Activated CD4-positive, alpha-beta T cell treated with anti-CD3 and anti-CD28 coated beads for 36 hours (primary cell): ENCODE measurements around the gene C1orf232. TPM values are rescaled to one million over a fixed set of nuclear protein-coding genes. Genes with fewer than 3 reads are reported as not detected.

Source experiments
- ATAC-seq: fragments of 200-7000 bp; cut with Tn5 transposase; one replicate; pipeline ENCODE4 v1.10.0; 2021; ENCODE audit warnings: mild to moderate bottlenecking, moderate library complexity
- CTCF ChIA-PET: fragments of 350-600 bp; sonication (Branson Sonifier 250); formaldehyde crosslinking; loops from one replicate; lab custom pipeline; 2021; ENCODE audit warnings: antibody characterized with exemption; lab: Charles Lee
- POLR2A ChIA-PET: fragments of 350-600 bp; sonication (Branson Sonifier 250); formaldehyde crosslinking; loops from one replicate; lab custom pipeline; 2021; ENCODE audit warnings: antibody characterized with exemption, inconsistent platforms; lab: Charles Lee
- DNase-seq: peaks from one replicate; pipeline ENCODE4 v3.0.0-alpha.2; 2020
- H3K27ac Mint-ChIP-seq: one replicate; pipeline ENCODE4 v1.8.0; 2021; ENCODE audit warnings: mixed read lengths
- H3K27me3 Mint-ChIP-seq: one replicate; pipeline ENCODE4 v1.8.0; 2021; ENCODE audit warnings: mixed read lengths
- H3K36me3 Mint-ChIP-seq: one replicate; pipeline ENCODE4 v1.8.0; 2021; ENCODE audit warnings: low read depth, mixed read lengths
- H3K4me1 Mint-ChIP-seq: one replicate; pipeline ENCODE4 v1.8.0; 2021; ENCODE audit warnings: mixed read lengths
- H3K4me3 Mint-ChIP-seq: one replicate; pipeline ENCODE4 v1.8.0; 2021; ENCODE audit warnings: mild to moderate bottlenecking, moderate library complexity, mixed read lengths
- H3K9me3 Mint-ChIP-seq: one replicate; pipeline ENCODE4 v1.8.0; 2021; ENCODE audit warnings: low read depth, mixed read lengths
- intact Hi-C, 2 experiments: fragments of 100-400 bp; cut with DNase I in 1 of 2; cut with micrococcal nuclease in 1 of 2; formaldehyde crosslinking; loops; one replicate each; pipeline versions ENCODE4 v1.14.2 to v1.15.1; 2022 to 2024; cut with DNase I, micrococcal nuclease
- total RNA-seq, 2 experiments: library from RNA; stranded (reverse); gene quantifications; one replicate each; pipeline ENCODE4 v1.2.3, GENCODE V29; 2021

Gene C1orf232
- total RNA-seq, 2 experiments from 2014 or later, result not detected

DNA sequence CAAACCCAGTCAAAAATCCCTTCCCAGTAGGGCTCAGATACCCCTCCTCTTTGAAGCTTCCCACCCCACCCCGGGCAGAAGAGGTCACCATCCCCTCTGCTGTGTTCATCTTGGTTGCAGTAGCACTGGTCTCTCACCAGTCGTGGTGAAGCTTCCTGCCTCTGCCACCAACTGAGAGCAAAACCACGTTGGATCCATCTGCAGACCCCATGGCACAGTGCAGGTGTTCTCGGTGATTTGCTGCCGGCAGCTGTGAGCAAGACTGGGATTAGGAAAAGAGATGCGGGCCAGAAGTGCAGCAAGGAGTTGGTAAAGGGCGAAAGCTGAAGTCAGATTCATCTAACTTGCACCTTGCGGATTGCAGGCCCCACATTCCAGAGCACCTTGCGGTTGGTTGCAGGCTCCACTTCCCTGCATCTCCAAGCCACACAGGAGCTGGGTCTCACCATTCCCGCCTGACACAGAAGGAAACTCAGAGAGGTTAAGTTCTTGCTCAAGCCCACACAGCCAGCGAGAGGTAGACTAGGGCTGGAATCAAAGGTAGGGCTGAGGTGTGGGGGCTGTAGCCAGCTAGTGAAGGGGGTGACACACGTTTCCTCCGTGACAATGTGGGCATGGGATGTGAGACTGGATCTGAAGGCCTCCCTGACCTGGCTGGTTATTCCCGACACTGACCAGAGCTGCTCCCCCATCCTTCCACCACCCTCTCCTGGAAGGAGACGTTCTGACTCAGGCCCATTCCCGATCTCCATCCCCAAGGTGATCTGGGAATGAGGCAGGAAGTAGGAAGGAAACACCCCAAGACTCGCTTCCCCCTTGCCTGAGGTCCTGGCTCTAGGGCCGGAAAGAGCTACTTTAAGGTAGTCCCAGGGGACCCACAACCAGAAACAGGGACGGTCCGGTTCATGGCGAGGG, 13.1 kb downstream of the C1orf232 start:
- H3K27ac Mint-ChIP-seq, result no peak overlapping the region
- no peak for ATAC-seq
- H3K9me3 Mint-ChIP-seq, result no peaks in the 10 kb centered on the region
- no peak overlapping the region for H3K4me3 Mint-ChIP-seq
- peaks cover 12% of the 10 kb centered on the region for H3K27me3 Mint-ChIP-seq
- no peak for DNase-seq
- intact Hi-C loops, result no loop called here
- ChIA-PET CTCF (interaction anchor here (0.6 to 4.0 kb wide), 5 partner anchors 8 to 291 kb away, joined by 3 to 19 read pairs (median 4); no protein-coding TSS in a partner anchor), POLR2A (no interaction called here)
- no peaks in the 10 kb centered on the region for H3K36me3 Mint-ChIP-seq
- H3K4me1 Mint-ChIP-seq, result no peaks in the 10 kb centered on the region

DNA sequence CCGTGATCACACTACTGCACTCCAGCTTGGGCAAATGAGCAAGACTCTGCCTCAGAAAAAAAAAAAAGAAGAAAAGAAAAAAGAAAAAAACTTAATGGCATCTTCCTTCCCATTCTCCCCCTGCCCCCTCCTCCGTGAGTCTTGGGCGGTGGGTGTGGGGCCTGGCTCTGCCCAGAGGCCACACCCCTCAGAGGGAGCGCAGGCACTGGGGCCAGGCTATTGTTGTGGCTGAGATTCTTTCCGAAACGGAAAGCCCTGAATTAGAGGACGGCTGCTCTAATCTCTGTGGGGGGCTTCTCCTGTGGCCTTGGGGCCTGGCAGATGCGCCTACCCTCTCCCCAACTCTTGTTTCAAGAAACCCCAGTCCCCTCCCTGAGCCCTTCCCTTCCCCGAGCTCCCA, 14.0 kb downstream of the C1orf232 start:
- Mint-ChIP-seq H3K9me3 (no peaks in the 10 kb centered on the region), H3K4me3 (no peak overlapping the region), H3K27me3 (peaks cover 12% of the 10 kb centered on the region), H3K4me1 (no peaks in the 10 kb centered on the region), H3K27ac (no peak overlapping the region), H3K36me3 (no peaks in the 10 kb centered on the region)
- ChIA-PET POLR2A (no interaction called here), CTCF (interaction anchor here (0.6 to 1.9 kb wide), 3 partner anchors 9 to 30 kb away, joined by 3 to 6 read pairs (median 4); no protein-coding TSS in a partner anchor)
- intact Hi-C loops, result no loop called here
- ATAC-seq, result no peak
- DNase-seq, result no peak

DNA sequence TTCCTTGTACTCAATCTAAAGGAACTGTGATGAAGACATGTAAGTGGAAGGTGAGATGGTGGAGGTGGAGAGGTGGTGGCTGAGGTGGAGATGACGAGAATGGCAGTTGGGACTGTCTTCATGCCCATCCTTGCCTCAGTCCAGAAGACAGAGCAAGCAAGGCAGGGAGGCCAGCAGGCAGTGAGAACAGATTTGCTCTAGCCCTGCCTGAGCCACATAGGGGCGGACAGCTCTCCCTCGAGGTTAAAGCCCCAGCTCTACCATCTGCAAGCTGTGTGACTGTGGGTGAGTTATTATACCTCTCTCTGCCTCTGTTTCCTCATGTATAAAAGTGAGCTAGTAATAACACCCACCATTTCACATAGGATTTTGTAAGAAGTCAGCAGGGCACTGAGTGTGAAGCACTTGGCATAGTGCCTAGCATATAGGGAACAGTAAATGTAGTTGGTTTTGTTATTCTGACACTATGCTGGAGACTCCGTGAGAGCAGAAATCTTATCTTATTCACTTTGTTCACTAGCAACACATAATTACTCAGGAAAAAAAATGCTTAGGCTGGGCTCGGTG, 14.7 kb downstream of the C1orf232 start:
- DNase-seq (no peak), ATAC-seq (no peak)
- H3K27me3 Mint-ChIP-seq, result peaks cover 12% of the 10 kb centered on the region
- intact Hi-C loops, result no loop called here
- H3K9me3 Mint-ChIP-seq, result no peaks in the 10 kb centered on the region
- ChIA-PET CTCF (interaction anchor here (1.0 to 1.9 kb wide), 2 partner anchors 9 to 29 kb away, joined by 4 to 6 read pairs; no protein-coding TSS in a partner anchor), POLR2A (no interaction called here)
- H3K27ac Mint-ChIP-seq, result no peak overlapping the region
- H3K4me1 Mint-ChIP-seq, result no peaks in the 10 kb centered on the region
- no peak overlapping the region for H3K4me3 Mint-ChIP-seq
- H3K36me3 Mint-ChIP-seq, result no peaks in the 10 kb centered on the region

DNA sequence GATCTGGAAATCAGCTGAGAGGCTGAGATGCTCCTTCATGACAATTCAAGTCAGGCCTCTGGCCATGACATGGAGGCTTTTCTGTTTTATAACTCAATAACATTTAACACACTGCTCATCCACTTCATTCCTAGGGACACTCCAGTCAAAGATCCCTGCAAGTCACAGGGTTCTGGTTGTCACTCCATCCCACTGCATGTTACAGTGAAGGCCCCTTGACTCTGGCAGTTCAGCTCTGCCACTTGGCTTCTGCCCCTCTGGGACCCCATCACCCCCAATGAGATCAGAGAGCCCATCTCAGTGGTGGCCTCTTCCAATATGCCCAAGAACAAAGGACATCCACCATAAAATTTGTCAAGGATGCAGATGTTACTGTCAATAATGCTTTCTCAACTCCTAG, 19.9 kb downstream of the C1orf232 start:
- intact Hi-C loops, result loop anchor here in 1 of 2 experiments (5.0 kb wide), 1 partner anchor 112 kb away; no protein-coding TSS in a partner anchor
- ChIA-PET POLR2A (no interaction called here), CTCF (interaction anchor here (0.8 to 1.1 kb wide), 3 partner anchors 10 to 24 kb away, joined by 3 read pairs; partner anchors contain the start of gene ZNF593)
- no peak for ATAC-seq
- no peak overlapping the region for H3K27ac Mint-ChIP-seq
- DNase-seq, result no peak
- H3K36me3 Mint-ChIP-seq, result no peaks in the 10 kb centered on the region
- H3K27me3 Mint-ChIP-seq, result peaks cover 4% of the 10 kb centered on the region
- H3K4me3 Mint-ChIP-seq, result no peak overlapping the region
- no peaks in the 10 kb centered on the region for H3K9me3 Mint-ChIP-seq
- peaks cover 6% of the 10 kb centered on the region for H3K4me1 Mint-ChIP-seq

DNA sequence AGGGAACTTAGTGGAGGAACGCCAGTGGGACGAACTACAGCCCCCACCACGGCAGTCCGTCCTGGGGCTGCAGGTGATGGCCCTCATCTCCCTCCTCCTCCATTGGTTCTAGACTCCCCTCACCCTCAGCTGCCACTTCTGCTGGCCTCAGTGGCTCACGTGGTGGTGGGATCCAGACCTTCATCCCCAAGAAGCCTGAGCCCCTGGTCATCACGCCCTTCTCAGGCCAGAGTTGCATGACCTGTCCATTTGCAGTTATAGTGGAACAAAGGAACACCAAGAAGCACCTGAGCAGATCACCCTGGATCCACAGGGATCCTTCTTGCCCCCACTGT, 22.8 kb downstream of the C1orf232 start:
- no peaks in the 10 kb centered on the region for H3K9me3 Mint-ChIP-seq
- intact Hi-C loops, result loop anchor here (1.0 to 5.0 kb wide), 4 partner anchors 20 to 110 kb away; no protein-coding TSS in a partner anchor
- H3K36me3 Mint-ChIP-seq, result no peaks in the 10 kb centered on the region
- CTCF ChIA-PET, result interaction anchor here (0.7 to 8.3 kb wide), 13 partner anchors 11 to 1060 kb away, joined by 3 to 187 read pairs (median 9); partner anchors contain the start of genes FAM110D and ZNF593
- peaks cover 2% of the 10 kb centered on the region for H3K27me3 Mint-ChIP-seq
- ATAC-seq (no peak), DNase-seq (no peak)
- no peak overlapping the region for H3K4me3 Mint-ChIP-seq
- peaks cover 6% of the 10 kb centered on the region for H3K4me1 Mint-ChIP-seq
- POLR2A ChIA-PET, result no interaction called here
- H3K27ac Mint-ChIP-seq, result no peak overlapping the region

DNA sequence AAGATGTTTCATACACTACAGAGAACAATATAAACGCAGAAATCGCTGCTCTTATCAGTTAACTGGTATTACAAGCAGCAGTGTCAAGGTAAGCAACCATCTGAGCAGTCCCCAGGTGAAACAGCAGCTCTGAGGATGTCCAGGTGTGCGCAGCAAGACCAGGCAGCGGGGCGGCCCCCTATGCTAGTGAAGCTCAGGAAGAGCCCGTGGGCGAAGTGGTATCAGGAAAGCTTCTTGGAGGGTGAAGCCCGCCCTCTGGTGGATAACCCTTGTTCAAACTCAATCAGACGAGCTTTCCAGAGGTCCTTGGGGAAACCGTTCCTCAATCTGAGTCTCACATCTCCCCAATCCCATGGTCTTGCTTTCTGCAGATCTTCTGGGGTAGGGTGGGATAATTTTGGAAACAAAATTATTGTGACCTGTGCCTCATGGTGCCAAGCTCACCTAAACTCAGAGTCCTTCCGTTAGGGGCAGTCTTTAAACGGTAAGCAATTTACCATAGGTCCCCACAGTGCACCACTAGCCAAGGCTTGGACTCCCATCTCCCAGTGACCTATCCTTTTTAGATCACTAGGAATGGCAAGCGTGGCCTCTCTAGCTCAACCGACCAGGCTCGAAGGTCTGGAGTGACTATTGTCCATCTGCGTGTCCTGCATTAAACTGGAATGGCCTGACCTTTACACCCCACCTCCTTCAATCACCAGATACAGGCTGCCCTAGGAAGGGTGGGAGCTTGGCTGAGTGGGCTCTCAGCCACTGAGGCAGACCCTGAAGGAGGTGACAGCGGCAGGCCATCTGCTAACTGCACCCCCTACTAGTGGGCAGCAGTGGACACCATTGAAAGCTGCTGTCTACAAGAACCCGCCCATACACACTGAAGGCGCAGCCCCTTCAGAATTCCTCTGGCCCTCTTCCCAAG, 23.5 kb downstream of the C1orf232 start:
- ATAC-seq, result peak; percentile 89
- H3K27ac Mint-ChIP-seq, result no peak overlapping the region

DNA sequence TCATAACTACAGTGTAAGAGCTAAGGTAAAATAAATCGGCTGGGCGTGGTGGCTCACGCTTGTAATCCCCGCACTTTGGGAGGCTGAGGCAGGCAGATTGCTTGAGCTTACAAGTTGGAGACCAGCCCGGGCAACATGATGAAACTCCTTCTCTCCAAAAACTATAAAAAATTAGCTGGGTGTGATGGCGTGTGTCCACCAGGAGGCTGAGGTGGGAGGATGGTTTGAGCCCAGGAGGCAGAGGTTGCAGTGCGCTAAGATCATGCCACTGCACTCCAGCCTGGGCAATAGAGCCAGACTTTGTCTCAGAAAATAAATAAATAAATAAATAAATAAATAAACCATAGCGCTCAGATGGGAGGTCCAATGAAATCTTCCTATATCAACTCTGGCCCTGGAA, 26.6 kb downstream of the C1orf232 start:
- Mint-ChIP-seq H3K4me3 (no peak overlapping the region), H3K36me3 (no peaks in the 10 kb centered on the region), H3K27me3 (peaks cover 2% of the 10 kb centered on the region), H3K4me1 (peaks cover 15% of the 10 kb centered on the region), H3K9me3 (no peaks in the 10 kb centered on the region), H3K27ac (no peak overlapping the region)
- no peak for DNase-seq
- ChIA-PET POLR2A (interaction anchor here (0.6 to 1.3 kb wide), 3 partner anchors 16 to 169 kb away, joined by 3 read pairs; no protein-coding TSS in a partner anchor), CTCF (interaction anchor here (1.0 to 8.3 kb wide), 10 partner anchors 9 to 252 kb away, joined by 3 to 187 read pairs (median 3); partner anchors contain the start of gene PDIK1L)
- ATAC-seq, result no peak
- intact Hi-C loops, result no loop called here

More for the DNA sequence above, 23.5 kb downstream of the C1orf232 start:
- ChIA-PET POLR2A (interaction anchor here (0.8 to 1.2 kb wide), 4 partner anchors 11 to 42 kb away, joined by 3 read pairs; partner anchors contain the start of genes PDIK1L and ZNF593), CTCF (interaction anchor here (0.5 to 8.3 kb wide), 37 partner anchors 8 to 1060 kb away, joined by 3 to 187 read pairs (median 6); partner anchors contain the start of genes CEP85, DHDDS, FAM110D and PDIK1L)
- no peaks in the 10 kb centered on the region for H3K9me3 Mint-ChIP-seq
- intact Hi-C loops, result loop anchor here (1.0 to 5.0 kb wide), 4 partner anchors 19 to 109 kb away; no protein-coding TSS in a partner anchor
- H3K36me3 Mint-ChIP-seq, result no peaks in the 10 kb centered on the region
- peaks cover 2% of the 10 kb centered on the region for H3K27me3 Mint-ChIP-seq
- peak; percentile 89 for DNase-seq
- H3K4me1 Mint-ChIP-seq, result peaks cover 6% of the 10 kb centered on the region
- H3K4me3 Mint-ChIP-seq, result no peak overlapping the region

DNA sequence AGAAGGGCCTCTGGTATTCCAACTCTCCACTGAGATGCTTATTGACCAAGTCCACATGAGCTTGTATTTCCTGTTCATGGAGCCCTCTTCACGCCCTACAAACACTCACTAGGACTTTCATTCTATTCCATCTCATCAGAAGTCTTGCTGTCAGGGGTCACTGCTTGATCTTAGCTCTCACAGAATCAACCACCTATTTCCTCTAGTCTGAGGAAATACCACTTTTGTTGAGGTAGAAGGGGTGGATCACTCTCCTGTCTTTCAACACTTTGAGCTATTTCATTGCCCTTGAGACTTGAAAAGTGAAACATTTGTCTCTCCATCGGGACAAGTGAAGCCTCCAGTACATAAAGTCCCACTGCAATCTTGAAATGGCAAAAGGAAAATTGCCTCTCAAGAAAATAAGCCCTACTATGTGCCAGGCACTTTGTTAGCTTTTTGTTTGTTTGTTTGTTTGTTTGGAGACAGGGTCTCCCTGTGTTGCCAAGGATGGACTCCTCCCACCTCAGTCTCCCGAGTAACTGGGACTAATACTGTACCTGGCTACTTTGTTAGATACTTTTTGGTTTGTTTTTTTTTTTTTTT, 29.7 kb downstream of the C1orf232 start:
- CTCF ChIA-PET, result interaction anchor here (0.8 to 2.9 kb wide), 13 partner anchors 9 to 96 kb away, joined by 3 to 9 read pairs (median 3); no protein-coding TSS in a partner anchor
- Mint-ChIP-seq H3K4me3 (no peak overlapping the region), H3K36me3 (no peaks in the 10 kb centered on the region), H3K27me3 (no peaks in the 10 kb centered on the region), H3K9me3 (no peaks in the 10 kb centered on the region), H3K27ac (no peak overlapping the region), H3K4me1 (peaks cover 9% of the 10 kb centered on the region)
- DNase-seq (no peak), ATAC-seq (no peak)
- intact Hi-C loops, result no loop called here
- POLR2A ChIA-PET, result interaction anchor here (0.5 to 0.6 kb wide), 2 partner anchors 13 to 26 kb away, joined by 3 read pairs; no protein-coding TSS in a partner anchor

DNA sequence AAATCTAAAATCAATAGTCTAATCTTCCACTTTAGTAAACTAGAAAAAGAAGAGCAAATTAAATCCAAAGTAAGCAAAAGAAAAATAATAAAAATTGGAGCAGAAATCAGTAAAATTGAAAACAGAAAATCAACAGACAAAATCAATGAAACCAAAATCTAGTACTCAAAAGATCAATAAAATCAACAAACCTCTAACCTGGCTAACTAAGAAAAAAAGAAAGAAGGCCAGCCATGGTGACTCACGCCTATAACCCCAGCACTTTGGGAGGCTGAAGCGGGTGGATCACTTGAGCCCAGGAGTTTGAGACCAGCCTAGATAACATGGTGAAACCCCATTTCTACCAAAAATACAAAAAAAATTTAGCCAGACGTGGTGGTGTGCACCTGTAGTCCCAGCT, 34.3 kb downstream of the C1orf232 start:
- intact Hi-C loops, result no loop called here
- Mint-ChIP-seq H3K36me3 (no peaks in the 10 kb centered on the region), H3K4me1 (peaks cover 9% of the 10 kb centered on the region), H3K9me3 (no peaks in the 10 kb centered on the region), H3K27ac (no peak overlapping the region), H3K27me3 (no peaks in the 10 kb centered on the region), H3K4me3 (no peak overlapping the region)
- CTCF ChIA-PET, result no interaction called here
- DNase-seq (no peak), ATAC-seq (no peak)
- POLR2A ChIA-PET, result no interaction called here

DNA sequence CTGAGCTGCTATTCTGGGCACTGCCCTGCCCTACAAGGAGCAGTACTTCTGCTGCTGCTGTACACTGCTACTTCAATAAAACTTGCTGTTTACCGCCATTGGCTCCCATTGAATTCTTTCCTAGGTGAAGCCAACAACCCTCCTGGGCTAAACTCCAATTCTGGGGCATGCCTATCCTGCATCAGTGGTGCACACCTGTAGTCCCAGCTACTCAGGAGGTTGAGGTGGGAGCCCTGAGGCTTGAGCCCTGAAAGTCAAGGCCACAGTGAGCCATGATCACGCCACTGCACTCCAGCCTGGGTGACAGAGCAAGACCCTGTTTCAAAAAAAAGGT, 36.0 kb downstream of the C1orf232 start:
- Mint-ChIP-seq H3K4me1 (peaks cover 10% of the 10 kb centered on the region), H3K36me3 (no peaks in the 10 kb centered on the region), H3K4me3 (no peak overlapping the region), H3K9me3 (no peaks in the 10 kb centered on the region), H3K27ac (no peak overlapping the region), H3K27me3 (no peaks in the 10 kb centered on the region)
- DNase-seq (no peak), ATAC-seq (no peak)
- intact Hi-C loops, result no loop called here
- ChIA-PET CTCF (interaction anchor here (1.2 to 2.2 kb wide), 2 partner anchors 10 to 12 kb away, joined by 3 to 9 read pairs; no protein-coding TSS in a partner anchor), POLR2A (no interaction called here)
